ENCODE results near the gene CCDC85B. TPM values are rescaled to one million over a fixed set of nuclear protein-coding genes. Genes with fewer than 3 reads are reported as not detected.
A peak's percentile ranks its signal among the peaks of the same experiment; 100 is the strongest.

CCDC85B gene
- polyA plus RNA-seq, 1 donor from 2014 or later, result 28.5 TPM

DNA sequence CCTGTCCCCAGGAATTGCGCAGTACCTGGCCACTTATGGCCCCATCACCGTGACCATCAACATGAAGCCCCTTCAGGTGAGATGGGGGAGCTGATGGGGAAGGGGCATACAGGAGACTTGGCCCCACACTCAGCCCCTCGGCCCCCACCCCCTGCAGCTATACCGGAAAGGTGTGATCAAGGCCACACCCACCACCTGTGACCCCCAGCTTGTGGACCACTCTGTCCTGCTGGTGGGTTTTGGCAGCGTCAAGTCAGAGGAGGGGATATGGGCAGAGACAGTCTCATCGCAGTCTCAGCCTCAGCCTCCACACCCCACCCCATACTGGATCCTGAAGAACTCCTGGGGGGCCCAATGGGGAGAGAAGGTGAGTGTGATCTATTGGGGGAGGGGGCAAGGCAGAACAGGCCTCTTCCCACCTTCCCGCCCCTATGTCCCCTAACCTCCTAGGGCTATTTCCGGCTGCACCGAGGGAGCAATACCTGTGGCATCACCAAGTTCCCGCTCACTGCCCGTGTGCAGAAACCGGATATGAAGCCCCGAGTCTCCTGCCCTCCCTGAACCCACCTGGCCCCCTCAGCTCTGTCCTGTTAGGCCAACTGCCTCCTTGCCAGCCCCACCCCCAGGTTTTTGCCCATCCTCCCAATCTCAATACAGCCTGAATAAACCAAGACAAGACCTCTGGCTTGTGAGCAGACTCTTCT, 7.3 kb upstream of the CCDC85B start:
- Histone ChIP-seq H3K9ac (ENCODE audit: low read length) (no peak overlapping the region), H3K4me2 (ENCODE audit: low read length) (no peak overlapping the region), H2AFZ (ENCODE audit: low read depth, low read length) (no peak overlapping the region), H3K27ac (ENCODE audit: low read length) (no peak overlapping the region), H3K9me3 (ENCODE audit: low read length) (no peaks in the 10 kb centered on the region), H3K79me2 (replicated peaks; ENCODE audit: insufficient read depth, low read length) (peaks cover 17% of the 10 kb centered on the region), H3K9me2 (ENCODE audit: insufficient read depth, low read length) (no peaks in the 10 kb centered on the region), H3K27me3 (ENCODE audit: insufficient read depth, low read depth, low read length) (no peaks in the 10 kb centered on the region), H3K36me3 (ENCODE audit: insufficient read depth, low read length) (no peaks in the 10 kb centered on the region), H3F3A (ENCODE audit: insufficient read depth, low read length, poor library complexity, severe bottlenecking) (no peaks in the 10 kb centered on the region), H4K20me1 (ENCODE audit: insufficient read depth) (no peaks in the 10 kb centered on the region), H3K4me3 (ENCODE audit: low read length) (no peak overlapping the region)
- TF ChIP-seq EZH2 (IDR thresholded peaks at IDR 0.05; ENCODE audit: borderline replicate concordance, insufficient read depth, low read length, poor library complexity, severe bottlenecking), result no peak
- TF ChIP-seq TAF1 (IDR thresholded peaks at IDR 0.05; ENCODE audit: low read depth), result no peak
- TF ChIP-seq EP300 (conservative IDR thresholded peaks at IDR 0.05; ENCODE audit: poor library complexity, severe bottlenecking), result no peak
- no peak for TF ChIP-seq REST (IDR thresholded peaks at IDR 0.05; ENCODE audit: borderline replicate concordance)
- TF ChIP-seq POLR2AphosphoS5 (IDR thresholded peaks at IDR 0.05), result no peak
- TF ChIP-seq, protein P1, sequence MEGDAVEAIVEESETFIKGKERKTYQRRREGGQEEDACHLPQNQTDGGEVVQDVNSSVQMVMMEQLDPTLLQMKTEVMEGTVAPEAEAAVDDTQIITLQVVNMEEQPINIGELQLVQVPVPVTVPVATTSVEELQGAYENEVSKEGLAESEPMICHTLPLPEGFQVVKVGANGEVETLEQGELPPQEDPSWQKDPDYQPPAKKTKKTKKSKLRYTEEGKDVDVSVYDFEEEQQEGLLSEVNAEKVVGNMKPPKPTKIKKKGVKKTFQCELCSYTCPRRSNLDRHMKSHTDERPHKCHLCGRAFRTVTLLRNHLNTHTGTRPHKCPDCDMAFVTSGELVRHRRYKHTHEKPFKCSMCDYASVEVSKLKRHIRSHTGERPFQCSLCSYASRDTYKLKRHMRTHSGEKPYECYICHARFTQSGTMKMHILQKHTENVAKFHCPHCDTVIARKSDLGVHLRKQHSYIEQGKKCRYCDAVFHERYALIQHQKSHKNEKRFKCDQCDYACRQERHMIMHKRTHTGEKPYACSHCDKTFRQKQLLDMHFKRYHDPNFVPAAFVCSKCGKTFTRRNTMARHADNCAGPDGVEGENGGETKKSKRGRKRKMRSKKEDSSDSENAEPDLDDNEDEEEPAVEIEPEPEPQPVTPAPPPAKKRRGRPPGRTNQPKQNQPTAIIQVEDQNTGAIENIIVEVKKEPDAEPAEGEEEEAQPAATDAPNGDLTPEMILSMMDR (IDR thresholded peaks at IDR 0.05; ENCODE audit: poor library complexity, severe bottlenecking), result no peak
- TF ChIP-seq MXI1 (conservative IDR thresholded peaks at IDR 0.05; ENCODE audit: poor library complexity, severe bottlenecking), result no peak
- no peak for TF ChIP-seq RAD21 (conservative IDR thresholded peaks at IDR 0.05)
- no peak for TF ChIP-seq SMC3 (conservative IDR thresholded peaks at IDR 0.05; ENCODE audit: poor library complexity)

DNA sequence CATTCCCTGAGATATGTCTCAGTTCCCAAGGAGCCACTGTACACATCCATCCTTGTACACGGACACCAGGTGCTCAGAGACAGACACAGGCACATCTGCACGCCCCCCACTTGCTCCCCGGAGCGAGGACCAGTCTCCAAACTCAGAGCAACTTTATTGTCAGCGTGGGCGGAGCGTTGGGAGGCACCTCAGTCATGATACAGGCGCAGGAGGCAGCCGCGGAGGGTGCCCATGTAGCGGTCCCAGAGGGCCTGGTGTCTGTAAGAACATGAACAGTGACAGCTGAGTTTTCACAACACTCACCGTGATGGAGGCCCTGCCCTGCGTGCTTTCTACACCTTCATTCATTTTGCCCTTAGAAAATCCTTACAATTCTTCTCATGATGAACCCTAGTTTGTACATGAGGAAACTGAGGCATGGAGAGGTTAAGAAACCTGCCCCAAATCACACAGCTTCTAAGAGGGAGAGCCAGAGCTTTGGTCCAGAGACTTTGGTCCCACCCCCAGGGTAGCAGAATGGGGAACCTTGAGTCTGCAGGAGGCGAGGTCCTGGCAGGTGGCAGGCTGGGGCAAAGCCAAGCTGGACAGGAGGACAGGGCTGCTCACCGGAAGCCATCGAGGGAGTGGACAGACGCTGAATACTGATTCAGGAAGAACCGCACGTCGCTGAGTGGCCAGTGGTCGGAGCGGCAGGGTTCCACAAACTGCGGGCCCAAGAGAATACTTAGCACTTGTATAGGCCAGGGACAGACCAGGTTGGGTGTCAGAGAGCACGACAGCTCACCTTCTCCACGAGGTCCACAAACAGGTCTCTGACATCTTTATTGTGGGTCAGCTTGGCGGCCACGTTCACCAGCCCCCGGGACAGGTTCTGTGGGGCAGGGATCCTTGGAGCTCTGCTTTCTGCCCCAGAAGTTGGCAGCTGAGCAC, 6.4 kb upstream of the CCDC85B start:
- no peaks in the 10 kb centered on the region for H3F3A ChIP-seq (ENCODE audit: insufficient read depth, low read length, poor library complexity, severe bottlenecking)
- peaks cover 17% of the 10 kb centered on the region for H3K79me2 ChIP-seq (replicated peaks; ENCODE audit: insufficient read depth, low read length)
- no peaks in the 10 kb centered on the region for H3K9me2 ChIP-seq (ENCODE audit: insufficient read depth, low read length)
- peak overlapping the region; percentile 56 for H3K9ac ChIP-seq (ENCODE audit: low read length)
- peak overlapping the region; percentile 28 for H3K27ac ChIP-seq (ENCODE audit: low read length)
- TF ChIP-seq, protein P1 (IDR thresholded peaks at IDR 0.05; ENCODE audit: poor library complexity, severe bottlenecking), result no peak
- TF ChIP-seq REST (IDR thresholded peaks at IDR 0.05; ENCODE audit: borderline replicate concordance) (no peak), SMC3 (conservative IDR thresholded peaks at IDR 0.05; ENCODE audit: poor library complexity) (no peak), POLR2AphosphoS5 (IDR thresholded peaks at IDR 0.05) (no peak), TAF1 (IDR thresholded peaks at IDR 0.05; ENCODE audit: low read depth) (no peak), EZH2 (IDR thresholded peaks at IDR 0.05; ENCODE audit: borderline replicate concordance, insufficient read depth, low read length, poor library complexity, severe bottlenecking) (no peak), EP300 (conservative IDR thresholded peaks at IDR 0.05; ENCODE audit: poor library complexity, severe bottlenecking) (no peak), RAD21 (conservative IDR thresholded peaks at IDR 0.05) (no peak), MXI1 (conservative IDR thresholded peaks at IDR 0.05; ENCODE audit: poor library complexity, severe bottlenecking) (no peak)
- H3K27me3 ChIP-seq (ENCODE audit: insufficient read depth, low read depth, low read length), result no peaks in the 10 kb centered on the region
- no peaks in the 10 kb centered on the region for H3K36me3 ChIP-seq (ENCODE audit: insufficient read depth, low read length)
- H3K4me3 ChIP-seq (ENCODE audit: low read length), result peak overlapping the region; percentile 51
- H2AFZ ChIP-seq (ENCODE audit: low read depth, low read length), result no peak overlapping the region
- no peaks in the 10 kb centered on the region for H4K20me1 ChIP-seq (ENCODE audit: insufficient read depth)
- H3K9me3 ChIP-seq (ENCODE audit: low read length), result no peaks in the 10 kb centered on the region
- H3K4me2 ChIP-seq (ENCODE audit: low read length), result no peak overlapping the region

All from neural cell (in vitro differentiated cells).